ENCODE data around the gene TSSK3.

DNA sequence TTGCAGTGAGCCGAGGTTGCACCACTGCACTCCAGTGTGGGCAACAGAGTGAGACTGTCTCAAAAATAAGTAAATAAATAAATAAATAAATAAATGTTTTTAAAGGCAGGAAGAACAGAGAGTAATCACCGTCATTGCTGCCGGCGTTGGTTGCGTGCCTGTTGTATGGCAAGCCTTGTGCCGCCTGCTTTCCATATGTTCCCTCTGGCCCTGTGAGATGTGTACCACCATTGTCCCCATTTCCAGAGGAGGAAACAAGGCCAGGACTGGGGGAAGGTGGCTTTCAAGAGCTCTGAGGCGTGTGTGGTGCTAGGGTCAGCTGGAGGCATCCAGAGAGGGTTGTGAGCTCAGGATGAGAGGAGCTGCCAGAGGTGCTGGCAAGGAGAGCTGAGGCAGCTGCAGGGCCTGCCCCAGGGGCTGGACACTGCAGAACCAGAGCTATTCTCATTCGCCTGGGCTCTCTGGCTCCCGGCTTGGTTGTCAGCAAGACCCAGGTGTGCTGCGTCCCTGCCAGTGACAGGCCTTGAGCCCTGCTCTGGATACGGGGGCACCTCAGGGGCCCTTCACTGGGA is 21.1 kb upstream of the TSSK3 start:
- TF ChIP-seq, protein P1, sequence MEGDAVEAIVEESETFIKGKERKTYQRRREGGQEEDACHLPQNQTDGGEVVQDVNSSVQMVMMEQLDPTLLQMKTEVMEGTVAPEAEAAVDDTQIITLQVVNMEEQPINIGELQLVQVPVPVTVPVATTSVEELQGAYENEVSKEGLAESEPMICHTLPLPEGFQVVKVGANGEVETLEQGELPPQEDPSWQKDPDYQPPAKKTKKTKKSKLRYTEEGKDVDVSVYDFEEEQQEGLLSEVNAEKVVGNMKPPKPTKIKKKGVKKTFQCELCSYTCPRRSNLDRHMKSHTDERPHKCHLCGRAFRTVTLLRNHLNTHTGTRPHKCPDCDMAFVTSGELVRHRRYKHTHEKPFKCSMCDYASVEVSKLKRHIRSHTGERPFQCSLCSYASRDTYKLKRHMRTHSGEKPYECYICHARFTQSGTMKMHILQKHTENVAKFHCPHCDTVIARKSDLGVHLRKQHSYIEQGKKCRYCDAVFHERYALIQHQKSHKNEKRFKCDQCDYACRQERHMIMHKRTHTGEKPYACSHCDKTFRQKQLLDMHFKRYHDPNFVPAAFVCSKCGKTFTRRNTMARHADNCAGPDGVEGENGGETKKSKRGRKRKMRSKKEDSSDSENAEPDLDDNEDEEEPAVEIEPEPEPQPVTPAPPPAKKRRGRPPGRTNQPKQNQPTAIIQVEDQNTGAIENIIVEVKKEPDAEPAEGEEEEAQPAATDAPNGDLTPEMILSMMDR (IDR thresholded peaks at IDR 0.05): no peak
- no peak for TF ChIP-seq POLR2A (IDR thresholded peaks at IDR 0.05)
